CD4-positive, alpha-beta T cell treated with Interleukin-6 at 100 ng/mL for 8 hours (primary cell): ENCODE data around the gene CES3.

ENCODE experiments used
- DNase-seq: peaks from one replicate; pipeline ENCODE4 v3.0.0-alpha.2; 2020; ENCODE audit warnings: mixed read lengths, low spot score

The CES3 gene, protein sequence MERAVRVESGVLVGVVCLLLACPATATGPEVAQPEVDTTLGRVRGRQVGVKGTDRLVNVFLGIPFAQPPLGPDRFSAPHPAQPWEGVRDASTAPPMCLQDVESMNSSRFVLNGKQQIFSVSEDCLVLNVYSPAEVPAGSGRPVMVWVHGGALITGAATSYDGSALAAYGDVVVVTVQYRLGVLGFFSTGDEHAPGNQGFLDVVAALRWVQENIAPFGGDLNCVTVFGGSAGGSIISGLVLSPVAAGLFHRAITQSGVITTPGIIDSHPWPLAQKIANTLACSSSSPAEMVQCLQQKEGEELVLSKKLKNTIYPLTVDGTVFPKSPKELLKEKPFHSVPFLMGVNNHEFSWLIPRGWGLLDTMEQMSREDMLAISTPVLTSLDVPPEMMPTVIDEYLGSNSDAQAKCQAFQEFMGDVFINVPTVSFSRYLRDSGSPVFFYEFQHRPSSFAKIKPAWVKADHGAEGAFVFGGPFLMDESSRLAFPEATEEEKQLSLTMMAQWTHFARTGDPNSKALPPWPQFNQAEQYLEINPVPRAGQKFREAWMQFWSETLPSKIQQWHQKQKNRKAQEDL

DNA sequence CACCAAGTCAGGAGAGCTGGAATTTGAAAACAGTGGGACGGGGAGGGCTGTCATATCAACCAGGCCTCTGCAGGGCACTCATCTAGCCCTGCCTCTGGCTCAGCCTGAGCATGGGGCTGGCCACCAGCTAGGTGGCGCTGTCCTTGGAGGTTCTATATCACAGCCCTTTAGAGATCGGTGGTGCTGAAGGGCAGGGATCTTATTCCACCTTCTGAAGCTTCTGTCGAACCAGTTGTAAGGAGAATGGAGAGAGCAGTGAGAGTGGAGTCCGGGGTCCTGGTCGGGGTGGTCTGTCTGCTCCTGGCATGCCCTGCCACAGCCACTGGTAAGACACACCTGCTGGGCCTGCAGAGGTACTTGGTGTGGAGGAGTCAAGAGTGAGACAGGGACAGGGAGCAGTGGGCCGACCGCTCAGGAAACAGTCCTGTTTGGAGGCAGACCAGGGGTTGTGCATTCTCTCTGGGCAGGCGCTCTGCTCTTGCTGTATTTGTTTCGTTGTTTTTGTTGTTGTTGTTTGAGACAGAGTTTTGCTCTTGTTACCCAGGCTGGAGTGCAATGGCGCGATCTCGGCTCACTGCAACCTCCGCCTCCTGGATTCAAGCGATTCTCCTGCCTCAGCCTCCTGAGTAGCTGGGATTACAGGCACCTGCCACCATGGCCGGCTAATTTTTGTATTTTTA is at the start of gene CES3:
TSS of gene CES3 (plus strand) at position 202 of the 680 bp plus-strand sequence. CDS start at position 244, 42 bp downstream.
- peak; percentile 41 for DNase-seq

DNA sequence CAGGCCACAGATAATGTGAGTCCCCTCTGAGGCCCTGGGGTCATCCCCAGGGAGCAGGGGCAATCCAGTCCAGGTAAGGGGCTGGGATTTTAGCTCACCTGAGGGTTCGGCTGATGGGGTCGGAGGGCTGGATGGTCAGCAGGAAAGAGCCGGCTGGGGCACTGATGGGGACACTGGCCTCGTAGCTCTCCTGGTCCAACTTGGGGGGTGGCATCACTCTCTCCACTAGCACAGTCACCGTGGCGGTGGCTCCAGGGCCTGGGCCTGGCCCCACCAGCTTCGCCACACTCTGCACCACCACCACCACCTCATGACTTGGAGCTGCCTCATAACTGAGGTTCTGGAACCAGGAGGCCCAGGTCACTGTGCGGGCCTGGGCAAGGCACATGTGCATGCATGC is 49.3 kb upstream of the CES3 start:
- no peak for DNase-seq

DNA sequence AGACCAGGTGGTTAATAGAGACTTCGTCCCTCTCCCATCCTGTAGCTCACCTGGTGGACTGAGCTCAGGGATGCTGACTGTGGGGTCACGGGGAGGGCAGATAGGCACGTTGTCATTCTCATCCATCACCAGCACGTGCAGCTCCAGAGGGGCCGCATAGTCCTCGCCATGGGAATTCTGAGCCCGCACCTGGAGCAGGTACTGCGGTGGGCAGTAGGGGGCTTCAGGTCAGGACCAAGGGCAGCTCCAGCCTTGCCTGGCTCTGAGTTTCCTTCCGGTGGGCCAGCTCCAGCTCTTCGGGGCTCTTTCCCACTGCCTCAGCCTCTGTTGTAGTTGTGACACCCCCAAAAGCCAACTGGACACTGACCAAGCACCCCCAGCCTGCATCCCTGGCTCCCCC is 48.0 kb upstream of the CES3 start:
- no peak for DNase-seq

DNA sequence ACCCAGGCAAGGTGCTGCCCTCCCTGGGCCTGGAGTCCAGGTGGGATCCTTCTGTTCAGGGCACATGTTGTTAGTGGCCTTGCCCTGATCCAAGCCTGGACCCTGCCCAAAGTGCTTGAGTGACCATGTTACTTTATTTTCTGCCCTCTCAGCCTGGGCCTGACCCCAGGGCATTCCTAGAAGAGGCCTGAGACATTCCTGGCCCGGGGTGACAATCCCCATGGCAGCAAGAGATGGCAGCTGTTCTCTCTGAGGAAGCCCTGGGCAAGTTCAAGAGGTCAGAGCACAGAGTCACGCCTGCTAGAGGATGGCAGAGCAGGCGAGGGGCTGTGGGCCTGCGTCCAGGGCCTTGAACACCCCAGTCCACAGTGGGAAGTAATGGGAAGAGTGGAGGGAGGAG is 47.4 kb upstream of the CES3 start:
- DNase-seq, result no peak

DNA sequence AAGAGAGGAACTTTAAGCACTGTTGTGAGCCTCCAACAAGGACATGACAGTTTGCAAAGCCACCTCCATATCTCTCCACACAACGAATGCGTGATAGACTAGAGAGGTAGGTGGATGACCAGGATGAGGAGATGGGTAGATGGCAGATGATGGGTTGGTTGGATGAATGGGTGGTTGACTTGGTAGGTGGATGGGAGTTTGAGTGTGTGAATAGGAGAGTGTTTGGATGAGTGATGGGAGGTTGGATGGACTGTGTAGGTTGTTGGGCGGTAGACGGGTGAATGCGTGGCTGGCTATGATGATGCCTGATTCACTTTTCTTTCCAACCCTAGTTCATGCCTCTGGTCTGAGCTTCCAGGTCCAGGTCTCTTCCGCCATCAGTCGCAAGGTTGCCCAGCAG is 46.5 kb upstream of the CES3 start:
- no peak for DNase-seq

DNA sequence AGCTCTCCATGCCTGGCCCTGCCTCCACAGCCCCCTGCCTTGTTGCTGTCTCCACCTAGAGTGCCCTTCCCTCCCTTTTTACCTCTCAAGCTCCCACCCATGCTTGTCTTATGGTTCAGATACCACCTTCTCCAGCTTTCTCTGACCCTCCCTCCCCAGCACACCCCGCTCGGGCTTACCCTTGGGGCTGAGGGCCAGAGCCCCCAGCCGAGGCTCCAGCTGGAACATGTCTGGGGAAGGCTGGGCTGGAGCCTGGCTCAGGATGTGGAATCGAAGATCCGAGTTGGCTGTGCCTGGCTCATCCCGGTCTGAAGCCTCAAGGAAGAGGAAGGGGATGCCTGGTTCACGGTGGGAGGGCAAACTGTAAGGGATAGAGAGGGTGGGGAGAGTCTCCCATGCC is 46.0 kb upstream of the CES3 start:
- no peak for DNase-seq

DNA sequence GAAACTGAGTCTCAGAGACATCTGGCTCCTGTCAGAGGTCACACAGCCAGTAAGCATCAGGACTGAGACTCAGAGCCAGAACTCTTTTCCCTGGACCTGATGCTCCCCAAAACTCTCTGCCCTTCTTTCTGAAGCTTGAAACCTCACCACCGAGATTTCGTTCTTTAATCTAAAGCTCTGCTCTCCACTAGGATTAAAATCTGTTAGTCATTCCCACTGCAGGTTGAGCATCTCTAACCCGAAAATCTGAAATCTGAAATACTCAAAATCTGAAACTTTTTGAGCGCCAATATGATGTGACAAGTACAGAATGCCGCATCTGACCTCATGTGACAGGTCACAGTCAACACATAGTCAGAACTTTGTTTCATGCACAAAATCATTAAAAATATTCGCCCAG is 44.5 kb upstream of the CES3 start:
- no peak for DNase-seq

DNA sequence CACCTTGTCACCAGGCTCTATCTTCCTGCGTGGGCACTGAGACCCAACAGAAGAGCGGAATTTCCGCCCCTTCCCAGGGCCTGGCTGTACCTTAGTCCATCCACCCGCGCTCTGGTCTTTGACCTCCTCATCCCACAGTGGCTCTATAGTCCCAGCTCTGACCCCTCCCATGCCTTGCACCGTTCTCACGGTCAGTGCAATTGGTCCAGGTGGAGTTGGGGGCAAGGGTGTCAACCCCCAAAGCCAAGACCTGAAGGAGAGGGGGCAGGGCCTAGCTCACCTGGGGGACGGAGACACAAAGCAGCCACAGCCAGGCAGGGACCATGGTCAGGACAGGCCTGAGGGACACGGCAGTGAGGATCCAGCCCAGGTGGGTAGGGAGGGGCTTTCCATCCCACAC is 43.3 kb upstream of the CES3 start:
- no peak for DNase-seq

DNA sequence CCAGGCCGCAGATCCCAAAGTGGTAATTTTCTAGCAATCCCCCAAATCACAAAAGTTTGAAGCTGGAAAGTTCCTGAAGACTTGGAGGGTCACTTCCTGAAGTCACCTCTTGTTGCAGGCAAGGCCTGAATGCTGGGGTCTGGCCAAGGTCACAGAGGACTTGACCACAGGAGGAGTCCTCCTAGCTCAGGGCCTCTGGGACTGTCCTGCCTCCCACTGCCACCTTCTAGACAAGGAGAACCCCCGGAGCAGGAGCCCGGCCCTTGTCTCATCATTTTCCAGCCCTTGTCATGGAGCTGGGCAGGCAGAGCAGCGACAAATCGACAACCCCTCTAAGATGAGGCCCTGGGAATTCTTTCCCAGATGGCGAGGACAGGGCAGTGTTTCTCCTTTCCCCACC is 42.7 kb upstream of the CES3 start:
- DNase-seq, result no peak

DNA sequence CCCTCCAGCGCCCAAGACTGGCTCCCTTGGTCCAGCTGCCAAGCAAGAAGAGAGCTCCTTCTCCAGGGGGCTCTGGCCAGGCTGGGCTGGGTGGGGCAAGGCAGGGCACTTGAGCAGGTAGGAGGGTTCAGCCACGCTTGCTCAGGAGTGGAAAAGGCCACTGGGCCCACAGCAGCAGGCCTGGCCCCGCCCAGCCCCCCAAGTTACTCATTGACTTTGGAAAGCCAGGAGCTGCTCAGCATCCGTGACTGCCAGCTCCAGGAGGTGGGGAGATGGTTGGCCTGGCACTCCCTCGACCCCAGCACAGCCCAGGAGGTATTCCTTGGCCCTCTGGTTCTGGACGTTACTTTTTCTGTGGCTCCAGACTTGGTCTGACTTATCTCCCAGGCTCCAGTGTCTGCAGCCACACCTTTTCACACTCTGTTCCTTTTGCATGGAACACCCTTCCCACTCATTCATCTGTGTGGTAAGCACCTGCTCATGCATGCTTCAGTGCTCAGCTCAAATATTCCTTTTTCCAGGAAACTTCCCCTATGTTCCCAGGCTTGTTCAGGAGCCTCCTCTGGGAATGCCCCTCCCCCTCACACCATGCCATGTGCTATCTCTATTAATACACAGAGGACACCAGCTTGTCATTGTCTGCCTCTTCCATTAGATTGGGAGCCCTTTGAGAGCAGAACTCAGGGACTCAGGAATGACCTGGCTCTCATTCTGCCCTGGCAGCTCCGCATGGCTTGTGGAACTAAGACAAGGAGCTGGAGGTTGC is 42.1 kb upstream of the CES3 start, which contains the start of gene CDH16:
TSS of gene CDH16 (minus strand) at position 83 of the 766 bp plus-strand sequence. CDS start 820 bp downstream, outside the sequence.
- DNase-seq, result no peak

DNA sequence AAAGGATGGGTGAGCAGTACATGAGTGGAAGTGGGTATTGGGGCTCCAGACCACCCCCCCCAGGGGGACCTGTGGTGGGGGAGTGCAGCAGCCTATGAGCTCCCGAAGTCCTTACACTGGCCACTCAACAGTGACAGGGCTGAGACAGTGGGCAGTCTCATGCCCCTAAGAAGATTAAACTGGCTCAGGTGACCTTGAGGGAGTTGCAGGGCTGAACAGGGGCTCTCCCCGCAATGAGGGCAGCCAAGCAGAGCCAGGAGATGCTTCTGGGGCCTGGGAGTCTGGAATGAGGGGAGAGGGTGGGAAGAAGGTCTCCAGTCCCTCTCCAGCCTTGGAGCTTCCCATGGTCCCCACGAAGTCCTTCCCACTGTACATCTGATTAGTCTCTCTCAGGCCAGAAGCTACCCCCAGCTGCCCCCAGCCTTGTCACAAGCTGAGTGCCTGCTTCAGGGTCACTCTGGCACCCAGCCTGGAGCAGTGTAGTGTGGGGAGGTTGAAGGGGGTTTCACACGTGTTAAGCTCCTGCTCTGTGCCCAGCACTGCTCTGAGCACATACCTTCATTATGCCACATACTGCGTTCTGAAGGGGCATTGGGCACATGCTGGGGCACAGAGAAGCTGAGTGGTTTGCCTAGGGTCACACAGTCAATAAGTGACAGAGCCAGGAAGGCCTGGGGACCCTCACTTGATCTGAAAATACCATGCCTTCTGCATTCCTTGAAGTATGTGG is 41.3 kb upstream of the CES3 start:
- DNase-seq, result no peak

DNA sequence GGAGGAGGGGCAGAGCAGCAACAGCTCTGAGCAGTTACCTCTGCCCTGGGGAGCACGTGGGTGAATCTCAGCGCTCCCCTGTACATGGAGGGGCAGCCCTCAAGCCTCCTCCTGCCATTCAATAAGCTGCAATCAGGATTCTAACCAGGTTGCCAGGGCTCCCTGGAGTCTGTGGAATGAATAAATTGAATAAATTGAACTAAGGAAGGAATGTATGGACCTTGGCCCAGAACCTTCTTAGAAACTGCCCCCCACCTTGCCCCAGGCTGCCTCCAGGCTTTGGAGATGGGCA is 40.8 kb upstream of the CES3 start:
- DNase-seq, result no peak

DNA sequence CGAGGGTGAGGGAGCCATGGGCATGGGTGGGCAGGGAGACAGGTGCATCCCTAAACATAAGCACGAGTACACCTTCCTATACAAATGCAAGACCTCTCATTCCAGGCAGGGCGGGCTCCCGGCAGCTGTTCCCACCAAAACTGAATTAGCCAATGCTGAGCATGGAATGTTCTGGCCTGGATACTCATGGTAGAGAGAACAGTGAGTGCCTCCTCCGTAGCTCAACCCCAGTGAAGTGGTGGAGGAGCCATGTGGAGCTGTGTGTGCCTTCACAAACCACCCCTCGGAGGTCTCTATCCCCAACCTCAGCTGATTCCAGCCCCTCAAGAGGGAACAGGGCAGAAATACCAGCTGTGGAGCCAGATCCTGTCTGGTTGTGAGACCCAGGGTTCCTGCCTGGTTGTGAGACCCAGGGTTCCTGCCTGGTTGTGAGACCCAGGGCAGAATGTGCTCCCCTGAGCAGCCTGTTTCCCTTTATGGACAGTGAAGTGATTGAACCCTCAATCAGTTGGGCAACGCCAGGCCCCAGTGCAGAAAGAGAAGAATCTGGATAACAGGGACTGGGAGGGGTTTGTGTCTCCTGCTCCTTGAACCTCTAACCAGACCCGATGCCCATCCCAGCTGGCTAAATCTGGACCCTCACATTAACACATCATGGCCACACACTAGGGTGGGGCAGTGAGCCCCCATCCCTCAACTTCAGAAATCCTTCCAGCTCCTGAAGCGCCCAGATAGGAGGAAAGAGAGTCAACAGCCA is 40.0 kb upstream of the CES3 start:
- DNase-seq, result no peak

DNA sequence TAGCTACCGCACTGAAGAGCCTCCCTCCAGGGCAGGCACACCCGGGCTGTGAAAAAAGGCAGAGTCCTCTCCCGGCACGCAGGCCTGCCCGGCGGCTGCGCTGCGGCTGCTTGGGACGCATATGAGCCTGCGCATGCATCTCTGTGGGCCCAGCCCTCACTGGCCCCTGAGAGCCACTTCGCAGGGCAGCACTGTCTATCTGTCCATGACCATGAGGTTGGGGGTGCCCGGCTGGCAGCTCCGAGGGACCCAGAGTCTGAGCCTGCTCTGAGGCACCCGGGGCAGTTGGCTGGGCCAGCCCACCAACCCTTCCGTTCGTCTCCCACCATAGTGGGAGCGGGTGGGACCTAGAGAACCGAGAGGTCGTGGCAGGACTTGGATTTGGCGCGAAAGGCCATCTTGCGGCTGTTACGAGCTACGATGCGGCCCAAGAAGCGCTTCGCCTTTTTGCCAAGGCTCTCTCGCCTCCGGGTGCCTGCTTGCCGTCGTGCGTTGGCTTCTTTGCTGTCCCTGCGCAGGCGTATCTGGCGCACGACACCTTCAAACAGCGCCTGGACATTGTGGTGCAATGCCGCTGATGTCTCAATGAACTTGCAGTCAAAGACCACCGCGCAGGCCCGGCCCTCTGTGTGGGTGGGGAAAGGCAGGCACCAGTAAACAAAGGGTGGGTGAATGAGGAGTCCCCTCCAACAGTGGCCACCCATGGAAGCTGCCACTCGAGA is 39.2 kb upstream of the CES3 start:
- no peak for DNase-seq

DNA sequence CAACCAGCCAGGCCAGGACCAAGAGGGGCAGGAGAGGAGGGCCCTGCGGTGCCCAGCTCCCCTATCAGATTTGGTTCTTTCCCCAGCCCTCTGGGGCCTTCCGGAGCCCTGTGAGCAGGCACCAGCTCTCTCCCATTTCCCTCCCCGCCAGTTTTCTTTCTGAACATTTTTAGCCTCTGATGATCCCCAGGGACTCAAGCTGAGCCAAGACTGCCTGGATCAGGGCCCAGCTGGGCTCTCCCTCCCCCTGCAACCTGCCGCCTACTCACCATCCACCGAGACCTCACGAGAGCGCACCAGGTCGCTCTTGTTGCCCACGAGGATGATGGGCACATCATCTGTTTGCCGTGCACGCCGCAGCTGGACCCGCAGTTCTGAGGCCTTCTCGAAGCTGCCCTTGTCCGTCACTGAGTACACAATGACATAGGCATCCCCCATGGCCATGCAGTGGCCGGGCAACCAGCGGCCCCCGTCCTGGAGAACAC is 37.8 kb upstream of the CES3 start:
- no peak for DNase-seq

DNA sequence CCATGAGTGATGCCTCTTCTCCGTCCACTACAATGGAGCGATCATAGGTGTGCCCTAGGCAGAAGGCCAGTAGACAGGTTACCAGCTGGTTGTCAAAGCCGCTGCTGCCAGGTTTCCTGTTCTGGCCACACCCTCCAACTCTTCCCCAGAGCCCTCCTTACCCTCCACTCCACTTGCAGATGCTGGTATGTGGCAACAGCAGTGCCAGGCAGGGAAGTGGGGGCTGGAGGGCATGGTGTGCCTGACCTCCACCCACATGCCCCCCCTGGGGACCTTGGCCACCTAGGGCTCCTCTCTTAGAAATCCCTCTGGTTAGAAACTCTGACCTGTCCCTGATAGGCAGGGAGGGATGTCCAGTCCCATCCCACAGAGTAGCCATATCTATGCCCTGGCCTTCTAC is 37.2 kb upstream of the CES3 start:
- DNase-seq, result no peak

DNA sequence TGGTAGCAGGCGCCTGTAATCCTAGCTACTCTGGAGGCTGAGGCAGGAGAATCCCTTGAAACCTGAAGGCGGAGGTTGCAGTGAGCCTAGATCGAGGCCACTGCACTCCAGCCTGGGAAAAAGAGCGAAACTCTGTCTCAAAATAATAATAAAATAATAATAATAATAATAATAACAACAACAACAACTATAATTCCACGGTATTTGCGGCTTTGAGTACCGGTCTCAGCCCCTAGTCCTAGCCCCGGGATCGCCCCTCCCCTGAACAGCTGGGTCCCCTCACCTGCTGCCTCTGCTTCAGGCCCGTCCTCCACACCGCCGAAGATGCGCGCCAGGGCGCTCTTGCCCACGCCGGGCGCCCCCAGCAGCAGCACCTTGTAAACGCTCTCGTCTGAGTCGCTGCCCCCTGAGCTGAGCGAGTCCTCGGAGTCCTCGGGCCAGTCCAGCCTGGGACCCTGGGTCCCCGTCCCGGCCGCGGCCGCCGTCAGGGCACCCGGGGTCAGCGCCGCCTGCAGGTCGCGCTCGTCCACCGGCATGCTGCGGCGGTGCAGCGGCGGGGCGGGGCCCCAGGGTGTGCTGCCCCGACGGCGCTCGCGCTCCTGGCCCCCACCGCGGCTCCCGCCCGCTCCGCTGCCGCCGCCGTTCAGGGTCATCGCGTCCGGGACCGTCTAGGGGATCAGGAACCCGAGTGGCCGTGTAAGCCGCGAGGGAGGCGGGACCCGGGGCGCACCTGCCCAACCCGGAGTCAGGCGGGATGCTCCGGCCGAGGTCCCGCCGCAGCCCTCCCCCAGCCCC is 36.3 kb upstream of the CES3 start:
- DNase-seq, result no peak

DNA sequence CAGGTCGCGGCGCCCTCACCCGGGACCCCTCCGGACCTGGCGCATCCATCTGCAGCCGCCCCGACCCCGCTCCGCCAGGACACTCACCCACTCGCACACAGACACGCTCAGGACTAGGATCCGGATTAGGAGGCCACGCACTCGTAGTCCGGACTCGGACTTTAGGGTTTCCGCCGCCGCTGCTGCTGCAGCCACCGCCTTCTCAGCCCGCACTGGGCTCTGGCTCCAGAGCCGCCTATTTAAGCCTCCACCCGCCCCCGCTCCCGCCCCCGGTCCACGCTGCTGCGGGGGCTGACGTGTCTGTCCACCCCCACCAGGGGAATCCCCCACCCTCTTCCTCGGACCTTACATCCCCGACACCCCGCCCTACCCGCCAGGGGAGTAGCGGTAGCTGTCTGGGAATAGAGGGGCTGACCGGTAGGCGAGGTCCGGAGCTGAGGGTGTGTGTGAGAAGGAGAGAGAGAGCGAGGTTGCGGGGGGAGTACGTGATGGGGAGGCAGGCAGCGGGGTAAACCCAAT is 35.7 kb upstream of the CES3 start, which contains the start of gene RRAD:
TSS of gene RRAD (minus strand) at position 214 of the 519 bp plus-strand sequence. CDS start 356 bp downstream, outside the sequence.
- DNase-seq, result no peak
